Hepatocyte (in vitro differentiated cells): ENCODE measurements around the gene PVALEF. TPM values are rescaled to one million over a fixed set of nuclear protein-coding genes. Genes with fewer than 3 reads are reported as not detected.

Source experiments
- DNase-seq: peaks from one replicate; pipeline ENCODE4 v3.0.0-alpha.2; 2016; ENCODE audit warnings: low spot score
- H2AFZ ChIP-seq: fragments of 200-600 bp; sonication (generic); 2 replicates; pipeline ENCODE4 v1.6.0; 2016; ENCODE audit warnings: antibody characterized with exemption, mild to moderate bottlenecking
- H3K27ac ChIP-seq: fragments of 200-600 bp; sonication (generic); 2 replicates; pipeline ENCODE4 v1.5.1; 2016; ENCODE audit warnings: mild to moderate bottlenecking
- H3K27me3 ChIP-seq: fragments of 200-600 bp; sonication (generic); 2 replicates; pipeline ENCODE4 v1.6.1; 2016
- H3K36me3 ChIP-seq: fragments of 200-600 bp; sonication (generic); replicated peaks from 2 replicates; pipeline ENCODE4 v1.5.1; 2016; ENCODE audit warnings: low read depth; ENCODE audit not compliant: insufficient read depth
- H3K4me1 ChIP-seq: fragments of 200-600 bp; sonication (generic); 2 replicates; pipeline ENCODE4 v1.5.1; 2016; ENCODE audit warnings: mild to moderate bottlenecking, moderate library complexity; ENCODE audit not compliant: insufficient read depth
- H3K4me2 ChIP-seq: fragments of 200-600 bp; sonication (generic); 2 replicates; pipeline ENCODE4 v1.6.0; 2016
- H3K4me3 ChIP-seq: fragments of 200-600 bp; sonication (generic); 2 replicates; pipeline ENCODE4 v1.5.1; 2016; ENCODE audit warnings: mild to moderate bottlenecking
- H3K79me2 ChIP-seq: fragments of 200-600 bp; sonication (generic); 2 replicates; pipeline ENCODE4 v1.6.0; 2017; ENCODE audit warnings: mild to moderate bottlenecking
- H3K9me2 ChIP-seq: fragments of 200-600 bp; sonication (generic); replicated peaks from 2 replicates; pipeline ENCODE4 v1.6.0; 2017; ENCODE audit warnings: mild to moderate bottlenecking; ENCODE audit not compliant: insufficient read depth
- H3K9me3 ChIP-seq: fragments of 200-600 bp; sonication (generic); 2 replicates; pipeline ENCODE4 v1.5.1; 2016; ENCODE audit warnings: low read depth, mild to moderate bottlenecking
- H4K20me1 ChIP-seq: fragments of 200-600 bp; sonication (generic); 2 replicates; pipeline ENCODE4 v1.6.0; 2016; ENCODE audit warnings: mild to moderate bottlenecking; ENCODE audit not compliant: insufficient read depth, poor library complexity, severe bottlenecking
- EZH2 ChIP-seq: fragments of 200-600 bp; sonication (generic); IDR thresholded peaks from 2 replicates; pipeline ENCODE4 v1.6.1; 2016; ENCODE audit warnings: antibody characterized with exemption, mild to moderate bottlenecking, borderline replicate concordance
- EZH2phosphoT487 ChIP-seq: fragments of 200-600 bp; sonication (generic); IDR thresholded peaks from one replicate; pipeline ENCODE4 v1.6.1; 2018; ENCODE audit warnings: antibody characterized with exemption, mild to moderate bottlenecking, low read depth, moderate library complexity; ENCODE audit not compliant: unreplicated experiment, severe bottlenecking
- WGBS: methylation state at CpG from one replicate; pipeline ENCODE4 v1.1.6; 2016; ENCODE audit warnings: low lambda C conversion rate; ENCODE audit errors: missing lambda C conversion rate; 5-methylcytosine and 5-hydroxymethylcytosine counted together
- polyA plus RNA-seq: library from polyadenylated mRNA; unstranded; fragments of >200 nt; fragmentation: Nextera tagmentation; extraction: Ambion mirVana; gene quantifications from 2 replicates; pipeline ENCODE4 v1.2.1, GENCODE V29; 2016
- total RNA-seq: library from RNA; depleted of rRNA; stranded (reverse); fragments of >200 nt; gene quantifications from 2 replicates; pipeline ENCODE4 v1.2.3, GENCODE V29; 2014
- TF ChIP-seq, protein P1 (sequence below): fragments of 200-600 bp; sonication (generic); IDR thresholded peaks from 2 replicates; pipeline ENCODE4 v1.5.1; 2016; ENCODE audit warnings: antibody characterized with exemption, mild to moderate bottlenecking; ENCODE audit not compliant: poor library complexity

PVALEF gene
- total and polyA plus RNA-seq, 2 experiments from 2014 or later = 0.15 TPM; not detected in 1

DNA sequence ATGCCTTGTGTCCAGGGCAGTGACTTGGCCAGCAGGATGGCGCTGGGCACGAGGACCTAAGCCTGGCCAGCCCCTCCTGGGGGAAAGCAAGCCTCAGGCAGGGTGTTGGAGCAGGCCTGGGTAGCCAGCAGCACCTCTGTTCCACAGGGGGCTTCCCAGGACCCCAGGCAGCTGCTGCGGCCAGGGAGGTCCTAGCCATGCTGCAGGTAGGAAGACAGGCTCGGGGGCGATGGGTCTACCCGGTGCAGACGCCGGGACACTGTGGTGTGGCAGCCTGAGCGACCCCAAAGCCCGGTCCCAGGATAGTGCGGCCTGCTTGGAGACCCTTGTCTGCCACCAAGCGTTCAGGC is 23.2 kb downstream of the PVALEF start:
- Histone ChIP-seq H3K4me2 (no peak overlapping the region), H3K4me3 (no peak overlapping the region), H3K27ac (no peak overlapping the region), H3K79me2 (no peaks in the 10 kb centered on the region), H4K20me1 (no peaks in the 10 kb centered on the region), H3K9me3 (no peaks in the 10 kb centered on the region), H3K36me3 (no peaks in the 10 kb centered on the region), H3K9me2 (no peaks in the 10 kb centered on the region), H3K4me1 (no peaks in the 10 kb centered on the region), H3K27me3 (no peaks in the 10 kb centered on the region), H2AFZ (no peak overlapping the region)
- 97% methylated on average over 12 of the region's 12 CpGs for WGBS
- no peak for DNase-seq
- TF ChIP-seq, protein P1, sequence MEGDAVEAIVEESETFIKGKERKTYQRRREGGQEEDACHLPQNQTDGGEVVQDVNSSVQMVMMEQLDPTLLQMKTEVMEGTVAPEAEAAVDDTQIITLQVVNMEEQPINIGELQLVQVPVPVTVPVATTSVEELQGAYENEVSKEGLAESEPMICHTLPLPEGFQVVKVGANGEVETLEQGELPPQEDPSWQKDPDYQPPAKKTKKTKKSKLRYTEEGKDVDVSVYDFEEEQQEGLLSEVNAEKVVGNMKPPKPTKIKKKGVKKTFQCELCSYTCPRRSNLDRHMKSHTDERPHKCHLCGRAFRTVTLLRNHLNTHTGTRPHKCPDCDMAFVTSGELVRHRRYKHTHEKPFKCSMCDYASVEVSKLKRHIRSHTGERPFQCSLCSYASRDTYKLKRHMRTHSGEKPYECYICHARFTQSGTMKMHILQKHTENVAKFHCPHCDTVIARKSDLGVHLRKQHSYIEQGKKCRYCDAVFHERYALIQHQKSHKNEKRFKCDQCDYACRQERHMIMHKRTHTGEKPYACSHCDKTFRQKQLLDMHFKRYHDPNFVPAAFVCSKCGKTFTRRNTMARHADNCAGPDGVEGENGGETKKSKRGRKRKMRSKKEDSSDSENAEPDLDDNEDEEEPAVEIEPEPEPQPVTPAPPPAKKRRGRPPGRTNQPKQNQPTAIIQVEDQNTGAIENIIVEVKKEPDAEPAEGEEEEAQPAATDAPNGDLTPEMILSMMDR = no peak
- TF ChIP-seq EZH2phosphoT487 (no peak), EZH2 (no peak)

DNA sequence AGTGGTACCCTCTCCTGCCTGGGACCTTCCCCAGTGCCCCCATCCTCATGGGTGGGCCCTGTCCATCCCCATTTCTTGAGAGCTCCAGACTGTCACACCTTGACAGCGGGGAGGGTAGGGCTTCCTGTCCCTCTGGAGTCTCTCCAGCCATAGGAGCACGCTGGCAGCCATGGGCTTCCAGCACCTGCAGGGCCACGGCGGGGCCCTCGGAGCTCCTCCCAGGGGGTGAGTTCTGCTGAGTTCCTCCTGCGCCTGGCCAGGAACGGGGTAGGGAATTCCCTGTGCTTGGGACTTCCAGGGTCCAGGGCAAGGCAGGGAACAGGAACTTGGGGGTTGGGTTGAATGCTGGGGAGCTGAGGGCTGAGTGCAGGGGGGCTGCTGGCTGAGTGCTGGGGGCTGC is 23.7 kb downstream of the PVALEF start:
- DNase-seq = no peak
- Histone ChIP-seq H4K20me1 (no peaks in the 10 kb centered on the region), H3K27me3 (no peaks in the 10 kb centered on the region), H3K9me2 (no peaks in the 10 kb centered on the region), H3K4me2 (no peak overlapping the region), H3K4me3 (no peak overlapping the region), H2AFZ (no peak overlapping the region), H3K79me2 (no peaks in the 10 kb centered on the region), H3K27ac (no peak overlapping the region), H3K36me3 (no peaks in the 10 kb centered on the region), H3K9me3 (no peaks in the 10 kb centered on the region), H3K4me1 (no peaks in the 10 kb centered on the region)
- WGBS = 97% methylated on average over 7 of the region's 7 CpGs
- TF ChIP-seq, protein P1 = no peak
- TF ChIP-seq EZH2phosphoT487 (no peak), EZH2 (no peak)

DNA sequence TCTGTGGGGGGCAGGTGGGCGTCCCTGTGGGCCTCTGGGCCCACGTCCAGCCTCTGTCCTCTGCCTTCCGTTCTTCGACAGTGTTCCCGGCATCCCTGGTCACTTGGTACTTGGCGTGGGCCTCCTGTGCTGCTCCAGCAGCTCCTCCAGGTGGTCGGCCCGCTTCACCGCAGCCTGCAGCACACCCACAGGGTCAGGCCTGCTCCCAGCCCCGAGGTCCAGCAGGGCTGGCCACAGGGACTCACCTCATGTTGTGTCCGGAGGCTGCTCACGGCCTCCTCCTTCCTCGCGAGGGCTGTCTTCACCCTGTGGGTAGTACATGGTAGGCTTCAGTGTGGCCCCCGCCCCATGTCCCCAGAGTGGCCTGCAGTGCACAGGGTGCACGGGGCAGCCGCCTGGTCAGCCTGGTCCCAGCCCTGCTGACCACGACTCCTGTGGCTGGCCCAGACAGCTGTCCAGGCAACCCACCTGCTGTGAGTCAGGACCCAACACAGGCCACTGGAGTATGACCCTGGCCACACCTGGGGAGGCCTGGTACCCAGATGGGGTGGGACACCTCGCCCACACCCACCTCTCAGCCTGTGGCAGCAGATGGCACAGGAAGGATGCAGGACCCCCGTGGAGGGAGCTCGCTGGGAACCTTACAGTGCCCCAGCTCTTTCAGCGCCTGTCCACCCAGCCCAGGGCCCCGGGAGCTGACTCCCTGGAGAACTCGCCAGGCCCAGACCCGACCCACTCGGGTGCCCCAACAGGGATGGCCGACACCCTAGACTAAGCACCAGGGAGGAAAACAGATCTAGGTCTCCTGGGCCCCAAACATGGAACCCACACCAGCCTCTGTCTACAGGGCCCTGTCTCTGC is 24.6 kb downstream of the PVALEF start:
- H3K4me1 ChIP-seq = no peaks in the 10 kb centered on the region
- no peaks in the 10 kb centered on the region for H3K9me3 ChIP-seq
- 84% methylated on average over 26 of the region's 27 CpGs for WGBS
- no peak overlapping the region for H3K4me2 ChIP-seq
- no peak overlapping the region for H3K4me3 ChIP-seq
- no peaks in the 10 kb centered on the region for H3K79me2 ChIP-seq
- DNase-seq = no peak
- H3K36me3 ChIP-seq = no peaks in the 10 kb centered on the region
- TF ChIP-seq EZH2phosphoT487 = no peak
- no peak for TF ChIP-seq EZH2
- TF ChIP-seq, protein P1 = peak; percentile 7
- H3K27me3 ChIP-seq = no peaks in the 10 kb centered on the region
- H3K27ac ChIP-seq = no peak overlapping the region
- H4K20me1 ChIP-seq = no peaks in the 10 kb centered on the region
- no peak overlapping the region for H2AFZ ChIP-seq
- no peaks in the 10 kb centered on the region for H3K9me2 ChIP-seq
